HG03521 (cell line): ENCODE data around the gene ADRA2A.

Experiments used
- ATAC-seq: cut with Tn5 transposase; IDR thresholded peaks from one replicate; pipeline ENCODE4 v1.9.1; 2021; ENCODE audit warnings: mild to moderate bottlenecking, moderate library complexity; ENCODE audit not compliant: unreplicated experiment

ADRA2A gene

GRCh38 chr10:111130471-111130870 is 53.6 kb downstream of the ADRA2A start:
- ATAC-seq: no peak
